ENCODE data around the gene MOGAT2. TPM values are rescaled to one million over a fixed set of nuclear protein-coding genes. Genes with fewer than 3 reads are reported as not detected.

The MOGAT2 gene
- total and polyA plus RNA-seq, 2 of the 13 experiments (the other 11 are each of a cell fraction or from before 2014, with no cell fraction given): 27.2 to 27.8 TPM

GRCh38 chr11:75718419-75719339 is 1.0 kb downstream of the MOGAT2 start (continued):
- peak; percentile 99 for TF ChIP-seq ZBTB43 (CRISPR knock-in tag; conservative IDR thresholded peaks at IDR 0.05)
- TF ChIP-seq PHB2 (IDR thresholded peaks at IDR 0.05; ENCODE audit: partially characterized antibody): no peak
- no peak for TF ChIP-seq ZNF383 (CRISPR knock-in tag; IDR thresholded peaks at IDR 0.05; ENCODE audit: borderline replicate concordance)
- peak; percentile 59; the same call in 1 of the 2 replicates for TF ChIP-seq ATF1 (CRISPR knock-in tag; IDR thresholded peaks at IDR 0.05)
- 0 out of 2 replicates have a peak, but pooled peaks have one; percentile 19 for TF ChIP-seq MYC (CRISPR knock-in tag; IDR thresholded peaks at IDR 0.05; ENCODE audit: borderline replicate concordance)
- TF ChIP-seq SOX5 (CRISPR knock-in tag; IDR thresholded peaks at IDR 0.05; ENCODE audit: borderline replicate concordance): no peak
- TF ChIP-seq GPN1 (CRISPR knock-in tag; IDR thresholded peaks at IDR 0.05; ENCODE audit: borderline replicate concordance): no peak
- no peak for TF ChIP-seq IRX3 (CRISPR knock-in tag; IDR thresholded peaks at IDR 0.05; ENCODE audit: borderline replicate concordance, low read depth)
- no peak for TF ChIP-seq CENPBD1 (CRISPR knock-in tag; IDR thresholded peaks at IDR 0.05; ENCODE audit: borderline replicate concordance, low read depth)
- TF ChIP-seq FOXP4 (CRISPR knock-in tag; IDR thresholded peaks at IDR 0.05): no peak
- TF ChIP-seq ZNF629 (CRISPR knock-in tag; conservative IDR thresholded peaks at IDR 0.05): peak; percentile 94
- no peak for TF ChIP-seq ZNF768 (CRISPR knock-in tag; IDR thresholded peaks at IDR 0.05)
- TF ChIP-seq SP2 (CRISPR knock-in tag; IDR thresholded peaks at IDR 0.05): no peak
- no peak for TF ChIP-seq DDIT3 (CRISPR knock-in tag; IDR thresholded peaks at IDR 0.05)
- TF ChIP-seq ZNF34 (CRISPR knock-in tag; IDR thresholded peaks at IDR 0.05; ENCODE audit: borderline replicate concordance): no peak
- TF ChIP-seq ZNF276 (CRISPR knock-in tag; IDR thresholded peaks at IDR 0.05; ENCODE audit: low read depth): no peak
- no peak for TF ChIP-seq ZSCAN29 (CRISPR knock-in tag; conservative IDR thresholded peaks at IDR 0.05)
- TF ChIP-seq DNMT1 (CRISPR knock-in tag; IDR thresholded peaks at IDR 0.05): no peak
- TF ChIP-seq PRDM10 (CRISPR knock-in tag; IDR thresholded peaks at IDR 0.05; ENCODE audit: low read depth): no peak
